OCI-LY7 (cell line): Measurements from ENCODE around the gene CACNB2.

Experiments
- CTCF ChIP-seq: fragments of 200-600 bp; sonication (generic); conservative IDR thresholded peaks from 2 replicates; pipeline ENCODE4 v1.5.1; 2014; ENCODE audit warnings: mild to moderate bottlenecking, antibody characterized with exemption, low read length, moderate library complexity, mixed read lengths
- EZH2phosphoT487 ChIP-seq: fragments of 200-600 bp; sonication (generic); IDR thresholded peaks from 2 replicates; pipeline ENCODE4 v1.6.1; 2018; ENCODE audit warnings: low read depth, borderline replicate concordance, mild to moderate bottlenecking, mixed run types, antibody characterized with exemption, low read length, moderate library complexity, mixed read lengths

- TF ChIP-seq CTCF (no peak), EZH2phosphoT487 (no peak)
These were observed 5.3 kb upstream of the CACNB2 start for GRCh38 chr10:18134921-18135320.
